ENCODE measurements around the gene LPCAT1. TPM values are rescaled to one million over a fixed set of nuclear protein-coding genes. Genes with fewer than 3 reads are reported as not detected.
"Not testable (repeated sequence)": the region's sequence is repeated elsewhere in the genome, so short reads cannot be mapped to it uniquely, and the experiment has no call there.

The LPCAT1 gene
- total RNA-seq, 2 experiments from 2014 or later: 94.2 to 102 TPM

DNA sequence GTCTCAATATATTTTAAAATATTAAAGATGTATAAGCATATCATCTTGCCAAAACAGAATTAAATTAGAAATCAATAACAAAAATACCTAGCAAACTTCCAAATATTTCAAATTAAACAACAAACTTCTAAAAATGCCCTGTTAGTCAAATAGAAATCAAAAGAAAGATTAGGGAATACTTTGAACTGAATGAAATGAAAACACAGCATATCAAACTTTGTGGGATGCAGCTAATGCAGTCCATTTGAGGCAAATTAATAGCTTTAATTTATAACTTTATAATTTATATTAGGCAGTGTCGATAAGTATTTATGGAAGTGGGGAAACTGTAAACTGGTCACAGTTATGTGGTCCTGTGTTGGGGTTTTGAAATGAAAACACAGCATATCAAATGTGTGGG, 95.7 kb downstream of the LPCAT1 start:
- CTCF ChIA-PET: no interaction called here
- POLR2A ChIA-PET: no interaction called here

DNA sequence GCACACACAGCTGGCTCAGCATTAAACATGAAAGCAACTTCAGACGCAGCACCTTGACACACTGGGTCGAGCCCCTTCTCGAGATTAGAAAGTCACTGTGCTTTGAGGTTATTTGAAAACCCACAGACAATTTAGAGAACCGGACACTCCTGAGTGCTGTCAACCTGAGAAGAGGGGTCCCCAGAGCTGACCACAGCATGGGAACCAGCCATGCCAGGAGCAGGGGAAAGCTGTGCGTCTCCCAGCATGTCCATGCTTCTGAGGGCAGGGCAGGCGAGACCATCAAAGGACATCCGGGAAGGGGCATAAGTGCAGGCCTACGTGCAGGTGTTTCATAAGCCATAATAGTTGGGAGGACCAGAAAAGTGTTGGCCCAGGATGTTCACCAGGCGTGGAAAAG, 99.0 kb downstream of the LPCAT1 start:
- ChIA-PET POLR2A (no interaction called here), CTCF (no interaction called here)

DNA sequence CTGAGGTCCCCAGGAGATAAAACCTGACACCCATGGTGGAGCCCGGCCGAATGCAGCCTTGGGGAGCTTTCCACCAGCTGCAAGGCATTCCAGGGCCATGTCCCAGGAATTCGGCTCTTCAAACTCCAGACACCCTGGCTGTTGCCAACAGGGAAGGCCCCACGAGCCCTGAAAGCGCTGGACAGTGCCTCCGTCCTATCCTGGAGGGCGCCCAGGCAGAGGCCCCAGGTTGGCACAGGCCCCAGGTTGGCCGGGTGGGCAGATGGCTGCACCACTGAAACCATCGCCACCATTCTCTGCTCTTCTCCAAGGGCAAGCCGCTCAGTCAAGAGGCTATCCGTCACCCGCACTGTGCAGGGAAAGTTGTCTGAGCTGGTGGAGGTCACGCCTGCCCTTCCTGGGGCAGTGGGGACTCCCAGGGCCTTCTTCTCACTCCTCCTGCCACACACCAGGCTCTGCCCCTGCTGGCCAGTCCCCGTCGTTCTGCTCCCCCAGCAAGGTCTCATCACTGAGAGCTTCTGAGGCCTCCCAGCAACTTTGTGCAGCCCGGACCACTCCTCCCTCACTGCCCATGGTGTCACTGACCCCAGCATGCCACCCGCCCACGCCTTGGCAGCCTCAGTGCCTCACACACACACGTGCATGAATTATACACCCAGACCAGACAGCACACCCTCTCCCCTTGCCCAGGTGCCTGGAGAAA, 99.7 kb downstream of the LPCAT1 start:
- CTCF ChIA-PET: no interaction called here

GRCh38 chr5:1422522-1422921, 101.2 kb downstream of the LPCAT1 start:
- CTCF ChIA-PET, POLR2A ChIA-PET: not testable (repeated sequence)

More for the DNA sequence above, 99.7 kb downstream of the LPCAT1 start:
- POLR2A ChIA-PET: no interaction called here

GRCh38 chr5:1421521-1422341, 102.0 kb downstream of the LPCAT1 start:
- POLR2A ChIA-PET: no interaction called here
- CTCF ChIA-PET: no interaction called here

GRCh38 chr5:1420211-1421195, 103.3 kb downstream of the LPCAT1 start:
- ChIA-PET POLR2A (no interaction called here), CTCF (no interaction called here)

DNA sequence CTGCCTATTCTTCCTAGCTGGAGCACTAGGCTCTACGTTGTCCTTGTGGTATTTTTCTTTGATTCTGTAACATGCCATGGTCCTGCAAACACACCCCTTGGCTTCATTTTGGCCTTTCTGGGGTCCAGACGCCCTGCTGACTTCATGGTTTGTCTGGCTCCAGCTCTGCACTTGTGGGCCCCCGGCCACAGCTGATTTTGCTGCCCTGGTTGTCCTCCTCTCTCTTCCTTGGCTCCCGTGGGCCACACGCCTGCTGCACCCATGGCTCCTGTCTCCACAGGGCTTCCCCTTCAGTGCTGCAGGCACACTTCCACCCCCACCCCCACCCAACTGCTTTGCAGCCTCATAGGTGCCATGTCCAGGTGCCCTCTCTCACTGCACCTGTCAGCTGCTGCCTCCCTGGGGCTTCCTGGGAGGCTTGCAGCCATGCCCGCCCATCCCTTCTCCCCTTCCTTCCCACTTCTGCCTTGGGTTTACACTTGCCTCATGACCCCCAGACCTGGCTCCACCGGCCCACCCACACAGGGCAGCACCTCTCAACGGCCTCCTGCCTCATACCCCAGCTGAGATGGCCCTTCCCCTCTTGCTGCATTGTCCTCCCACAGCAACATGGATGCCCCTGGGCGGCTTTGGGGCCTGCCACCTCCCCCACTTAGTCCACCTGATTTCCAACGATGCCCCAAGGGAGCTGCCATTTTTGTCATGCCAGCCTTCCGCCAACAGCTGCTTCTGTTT, 104.1 kb downstream of the LPCAT1 start:
- CTCF ChIA-PET: no interaction called here

GRCh38 chr5:1418921-1419280, 104.9 kb downstream of the LPCAT1 start:
- POLR2A ChIA-PET: no interaction called here
- CTCF ChIA-PET: no interaction called here

More for the DNA sequence above, 104.1 kb downstream of the LPCAT1 start:
- POLR2A ChIA-PET: no interaction called here

- POLR2A ChIA-PET: no interaction called here
- CTCF ChIA-PET: no interaction called here
Observed at GRCh38 chr5:1418238-1418920, 105.4 kb downstream of the LPCAT1 start.

- CTCF ChIA-PET: no interaction called here
- POLR2A ChIA-PET: no interaction called here
Observed at GRCh38 chr5:1417586-1418225, 106.1 kb downstream of the LPCAT1 start.

- CTCF ChIA-PET: no interaction called here
- POLR2A ChIA-PET: no interaction called here
Observed at GRCh38 chr5:1416856-1417469, 106.8 kb downstream of the LPCAT1 start.

DNA sequence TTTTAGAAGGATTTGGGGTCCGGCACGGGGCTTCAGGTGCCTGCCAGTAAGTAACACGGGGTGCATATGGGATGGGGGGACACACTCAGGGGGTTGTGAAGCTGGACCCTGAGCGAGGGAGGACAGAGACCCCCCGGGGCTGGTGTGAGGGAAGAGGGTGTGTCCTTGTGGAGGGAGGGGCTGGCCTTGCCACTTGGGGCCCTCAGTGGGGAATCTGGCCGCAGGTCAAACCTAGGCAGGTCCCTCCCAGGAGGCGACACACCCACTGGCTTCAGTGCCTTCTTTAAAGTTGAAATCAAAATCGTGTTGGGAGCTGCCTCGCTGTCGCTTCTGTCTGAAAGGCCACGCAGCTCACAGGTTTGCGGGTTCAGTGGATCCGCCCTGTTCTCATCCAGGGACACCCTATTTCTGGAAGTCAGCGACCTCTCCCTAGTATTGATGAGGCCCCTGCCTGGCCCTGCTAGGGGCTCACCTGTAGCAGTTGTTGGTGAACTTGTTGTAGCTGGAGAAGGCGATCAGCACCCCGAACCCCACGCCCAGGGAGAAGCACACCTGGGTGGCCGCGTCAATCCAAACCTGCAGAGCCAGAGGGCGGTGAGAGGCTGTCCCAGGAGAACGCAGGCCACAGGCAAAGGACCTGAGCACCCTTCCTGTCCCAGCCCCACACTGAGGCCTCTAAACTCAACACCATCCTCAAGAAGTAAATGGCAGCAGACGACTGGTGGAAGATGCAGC, 108.0 kb downstream of the LPCAT1 start:
- ChIA-PET CTCF (no interaction called here), POLR2A (no interaction called here)

DNA sequence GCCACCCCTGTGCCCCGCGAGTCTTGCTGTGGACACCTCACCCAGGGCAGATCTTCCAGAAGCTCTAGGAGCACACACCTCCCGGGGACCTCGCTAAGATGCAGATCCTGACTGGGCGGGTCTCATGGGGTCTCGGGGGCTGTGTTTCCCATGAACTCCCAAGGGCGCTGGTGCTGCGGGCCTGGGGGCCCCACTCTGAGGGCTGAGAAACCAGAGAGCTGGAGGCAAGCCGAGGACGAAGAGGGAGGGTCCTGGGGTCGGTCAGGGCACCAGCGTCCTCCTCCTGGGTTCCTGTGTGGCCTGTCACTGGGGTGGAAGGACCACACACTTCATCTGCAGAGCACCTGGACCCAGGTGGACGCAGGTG, 108.7 kb downstream of the LPCAT1 start:
- ChIA-PET POLR2A (no interaction called here), CTCF (no interaction called here)

GRCh38 chr5:1414311-1415058, 109.3 kb downstream of the LPCAT1 start:
- ChIA-PET POLR2A (no interaction called here), CTCF (no interaction called here)

DNA sequence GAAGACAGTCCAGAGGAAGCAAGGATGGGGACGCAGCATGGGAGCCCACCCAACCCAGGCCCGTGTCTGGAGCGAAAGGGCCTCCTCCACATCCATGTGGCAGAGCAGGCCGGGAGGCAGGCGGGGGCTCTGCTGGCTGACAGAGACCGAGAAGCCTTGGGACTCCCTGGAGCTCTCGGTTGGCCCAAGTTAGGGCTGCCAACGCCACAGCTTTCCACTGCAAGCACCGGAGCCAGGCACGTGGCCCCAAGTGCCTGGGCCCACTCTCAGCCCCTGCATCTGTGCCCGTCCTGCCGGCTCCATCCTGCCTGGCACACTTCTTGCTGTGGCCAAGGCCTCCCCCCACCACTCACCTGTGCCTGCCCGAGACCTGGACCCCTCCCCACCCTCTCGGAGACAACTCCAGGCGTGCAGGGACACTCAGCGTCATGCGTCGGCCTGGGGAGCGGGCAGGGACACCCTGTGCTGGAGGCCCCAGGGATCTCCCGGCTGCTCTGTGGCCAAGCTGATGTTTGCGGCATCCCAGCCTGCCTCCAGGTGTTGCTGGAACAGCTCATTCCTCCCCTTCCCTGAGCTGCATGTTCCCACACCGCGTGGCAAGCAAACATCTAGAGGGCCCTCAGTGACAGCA, 110.0 kb downstream of the LPCAT1 start:
- POLR2A ChIA-PET: no interaction called here
- CTCF ChIA-PET: no interaction called here

- ChIA-PET CTCF (no interaction called here), POLR2A (no interaction called here)
Observed at GRCh38 chr5:1413211-1413610, 110.5 kb downstream of the LPCAT1 start.

GRCh38 chr5:1412621-1413020, 111.1 kb downstream of the LPCAT1 start:
- POLR2A ChIA-PET: no interaction called here
- CTCF ChIA-PET: no interaction called here
